H9 (cell line): Measurements from ENCODE around the gene CDK11A. TPM values are rescaled to one million over a fixed set of nuclear protein-coding genes. Genes with fewer than 3 reads are reported as not detected.

Experiments
- DNase-seq: peaks from one replicate; pipeline ENCODE4 v3.0.0-alpha.2; 2017
- H2AFZ ChIP-seq: one replicate; pipeline ENCODE4 v1.6.1; 2013; ENCODE audit warnings: mild to moderate bottlenecking, low read length, control low read depth, moderate library complexity
- H2AK5ac ChIP-seq: 2 replicates; pipeline ENCODE4 v1.6.1; 2013; ENCODE audit warnings: low read length, control low read depth, mixed read lengths; ENCODE audit not compliant: insufficient read length
- H2BK120ac ChIP-seq: one replicate; pipeline ENCODE4 v1.6.1; 2013; ENCODE audit warnings: low read depth, mild to moderate bottlenecking, low read length, control low read depth, inconsistent platforms; ENCODE audit not compliant: poor library complexity, severe bottlenecking
- H2BK12ac ChIP-seq: 2 replicates; pipeline ENCODE4 v1.6.1; 2013; ENCODE audit warnings: low read length, control low read depth, mixed read lengths, low read depth; ENCODE audit not compliant: insufficient read length
- H2BK15ac ChIP-seq: 2 replicates; pipeline ENCODE4 v1.6.1; 2013; ENCODE audit warnings: low read depth, low read length, control low read depth
- H2BK20ac ChIP-seq: one replicate; pipeline ENCODE4 v1.6.1; 2013; ENCODE audit warnings: low read depth, mild to moderate bottlenecking, low read length, control low read depth, inconsistent platforms; ENCODE audit not compliant: poor library complexity, severe bottlenecking
- H2BK5ac ChIP-seq: 2 replicates; pipeline ENCODE4 v1.6.1; 2013; ENCODE audit warnings: low read length, control low read depth, mixed read lengths; ENCODE audit not compliant: insufficient read length
- H3K14ac ChIP-seq: 2 replicates; pipeline ENCODE4 v1.6.1; 2013; ENCODE audit warnings: low read length, control low read depth; ENCODE audit not compliant: insufficient read depth
- H3K18ac ChIP-seq: 2 replicates; pipeline ENCODE4 v1.6.1; 2013; ENCODE audit warnings: low read depth, mild to moderate bottlenecking, mixed read lengths, low read length, control low read depth; ENCODE audit not compliant: insufficient read length
- H3K23ac ChIP-seq: 2 replicates; pipeline ENCODE4 v1.6.1; 2013; ENCODE audit warnings: low read length, control low read depth, mixed read lengths, low read depth; ENCODE audit not compliant: insufficient read length
- H3K23me2 ChIP-seq: 2 replicates; pipeline ENCODE4 v1.6.1; 2013; ENCODE audit warnings: low read depth, mild to moderate bottlenecking, mixed read lengths, low read length, control low read depth; ENCODE audit not compliant: insufficient read length, poor library complexity, severe bottlenecking
- H3K27ac ChIP-seq: 2 replicates; pipeline ENCODE4 v1.5.1; 2013; ENCODE audit warnings: low read length, control low read depth, mixed read lengths, low read depth; ENCODE audit not compliant: insufficient read length
- H3K27me3 ChIP-seq: 2 replicates; pipeline ENCODE4 v1.6.1; 2013; ENCODE audit warnings: low read length, control low read depth, inconsistent platforms; ENCODE audit not compliant: insufficient read depth
- H3K4ac ChIP-seq: 2 replicates; pipeline ENCODE4 v1.6.1; 2013; ENCODE audit warnings: low read depth, mild to moderate bottlenecking, control low read depth, inconsistent platforms, low read length, moderate library complexity
- H3K4me1 ChIP-seq: 2 replicates; pipeline ENCODE4 v1.6.1; 2013; ENCODE audit warnings: low read length, control low read depth, inconsistent platforms; ENCODE audit not compliant: insufficient read depth
- H3K4me2 ChIP-seq: 2 replicates; pipeline ENCODE4 v1.6.1; 2013; ENCODE audit warnings: low read length, control low read depth, mixed read lengths; ENCODE audit not compliant: insufficient read length, insufficient read depth
- H3K56ac ChIP-seq: 2 replicates; pipeline ENCODE4 v1.6.1; 2013; ENCODE audit warnings: low read depth, mild to moderate bottlenecking, mixed read lengths, low read length, control low read depth; ENCODE audit not compliant: insufficient read length
- H3K79me1 ChIP-seq: 2 replicates; pipeline ENCODE4 v1.6.1; 2013; ENCODE audit warnings: low read depth, mild to moderate bottlenecking, moderate library complexity, low read length, control low read depth, inconsistent platforms; ENCODE audit not compliant: insufficient read depth, poor library complexity, severe bottlenecking
- H3K79me2 ChIP-seq: 2 replicates; pipeline ENCODE4 v1.6.1; 2013; ENCODE audit warnings: low read length, control low read depth, inconsistent platforms; ENCODE audit not compliant: insufficient read depth
- H3K9ac ChIP-seq: 2 replicates; pipeline ENCODE4 v1.6.1; 2013; ENCODE audit warnings: low read length, control low read depth, mixed read lengths; ENCODE audit not compliant: insufficient read length; ENCODE audit errors: extremely low read depth
- H3K9me3 ChIP-seq: one replicate; pipeline ENCODE4 v1.6.1; 2013; ENCODE audit warnings: low read depth, low read length, inconsistent platforms; ENCODE audit not compliant: control insufficient read depth
- H3T11ph ChIP-seq: one replicate; pipeline ENCODE4 v1.6.1; 2013; ENCODE audit warnings: mild to moderate bottlenecking, low read length, control low read depth, inconsistent platforms
- H4K20me1 ChIP-seq: one replicate; pipeline ENCODE4 v1.6.1; 2013; ENCODE audit not compliant: control insufficient read depth, insufficient read length, insufficient read depth
- H4K5ac ChIP-seq: 2 replicates; pipeline ENCODE4 v1.6.1; 2013; ENCODE audit warnings: low read depth, mild to moderate bottlenecking, mixed read lengths, low read length, control low read depth; ENCODE audit not compliant: insufficient read length
- H4K8ac ChIP-seq: replicated peaks from 2 replicates; pipeline ENCODE4 v1.6.1; 2013; ENCODE audit warnings: low read length, control low read depth, mixed read lengths, low read depth; ENCODE audit not compliant: insufficient read length
- H4K91ac ChIP-seq: 2 replicates; pipeline ENCODE4 v1.6.1; 2013; ENCODE audit warnings: low read depth, mild to moderate bottlenecking, moderate library complexity, mixed read lengths, low read length, control low read depth; ENCODE audit not compliant: insufficient read length
- H3K27ac Mint-ChIP-seq, 3 experiments: 2 replicates in 2 of 3; 3 replicates in 1 of 3; pipeline ENCODE4 v1.8.0; 2020 to 2021; ENCODE audit warnings: mixed read lengths in 3 of 3, mild to moderate bottlenecking in 1 of 3, moderate library complexity in 1 of 3
- H3K27me3 Mint-ChIP-seq: 2 replicates; pipeline ENCODE4 v1.8.0; 2021; ENCODE audit warnings: low read depth, mild to moderate bottlenecking, moderate library complexity, mixed read lengths
- H3K36me3 Mint-ChIP-seq, 3 experiments: 2 replicates in 2 of 3; 3 replicates in 1 of 3; pipeline ENCODE4 v1.8.0; 2020 to 2021; ENCODE audit warnings: low read depth in 3 of 3, mixed read lengths in 3 of 3; ENCODE audit not compliant: insufficient read depth in 1 of 3
- H3K4me1 Mint-ChIP-seq, 2 experiments: 2 replicates each; pipeline ENCODE4 v1.8.0; 2020; ENCODE audit warnings: mixed read lengths in 2 of 2
- H3K4me3 Mint-ChIP-seq, 2 experiments: 2 replicates in 1 of 2; 3 replicates in 1 of 2; pipeline ENCODE4 v1.8.0; 2020 to 2021; ENCODE audit warnings: mild to moderate bottlenecking in 2 of 2, mixed read lengths in 2 of 2, moderate library complexity in 1 of 2
- H3K9me3 Mint-ChIP-seq, 2 experiments: 2 replicates in 1 of 2; 3 replicates in 1 of 2; pipeline ENCODE4 v1.8.0; 2020; ENCODE audit warnings: mild to moderate bottlenecking in 2 of 2, mixed read lengths in 2 of 2, moderate library complexity in 1 of 2
- CTCF ChIP-seq: fragments of 200-600 bp; sonication (generic); conservative IDR thresholded peaks from 3 replicates; pipeline ENCODE4 v1.8.0; 2021; ENCODE audit warnings: antibody characterized with exemption, mild to moderate bottlenecking
- WGBS: extraction: QIAGEN DNeasy Blood & Tissue Kit; methylation state at CpG from one replicate; pipeline ENCODE4 v1.1.7; 2013; ENCODE audit warnings: missing lambda C conversion rate, low lambda C conversion rate, mixed read lengths; ENCODE audit not compliant: insufficient read length; ENCODE audit errors: extremely low coverage; 5-methylcytosine and 5-hydroxymethylcytosine counted together
- total RNA-seq: library from RNA; stranded (reverse); gene quantifications from 2 replicates; pipeline ENCODE4 v1.2.1, GENCODE V29; 2021

The CDK11A gene
- total RNA-seq, 1 experiment from 2014 or later: 49.5 TPM

DNA sequence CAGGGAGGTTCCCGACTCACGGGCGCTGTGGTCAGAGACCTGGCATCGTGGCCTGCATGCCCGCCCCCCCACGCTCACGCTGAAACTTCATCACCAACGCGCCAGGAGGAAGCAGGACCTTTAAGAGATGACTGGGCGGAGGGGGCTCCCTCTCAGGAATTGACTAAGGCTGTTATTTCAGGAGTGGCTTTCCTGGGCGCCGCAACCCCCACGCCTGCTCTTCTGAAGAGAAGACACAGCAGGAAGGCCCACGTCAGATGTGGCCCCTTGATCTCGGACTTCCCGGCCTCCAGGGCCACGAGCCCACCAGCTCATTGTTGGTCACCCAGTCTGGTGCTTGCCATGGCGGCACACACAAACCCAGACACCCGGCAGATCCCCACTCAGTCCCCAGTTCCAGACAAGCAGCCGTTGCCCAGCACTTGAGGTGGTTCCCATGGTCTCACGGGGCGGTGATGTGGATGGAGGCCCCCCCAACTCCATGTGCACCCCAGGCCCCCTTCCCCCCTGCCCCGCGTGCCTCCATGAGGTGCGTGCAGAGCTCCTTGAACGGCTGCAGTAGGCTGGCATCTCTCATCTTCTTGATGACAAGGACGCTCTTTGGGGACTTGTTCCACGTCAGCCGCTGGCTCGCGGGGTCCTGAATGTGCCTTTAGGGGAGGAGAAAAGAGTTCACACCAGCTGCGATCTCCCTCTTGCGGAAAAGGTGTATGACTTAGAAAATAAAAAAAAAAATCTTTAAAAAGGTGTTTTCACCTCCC lies 32.7 kb upstream of the CDK11A start:
- H4K8ac ChIP-seq: no peak overlapping the region
- DNase-seq: no peak
- H2BK12ac ChIP-seq: no peak overlapping the region
- Mint-ChIP-seq H3K4me1 (no peaks in the 10 kb centered on the region; a peak in 2 of 4 replicates), H3K36me3 (peaks cover 37 to 79% (median 70%) of the 10 kb centered on the region in 3 experiments; a peak in 6 of 7 replicates), H3K9me3 (no peaks in the 10 kb centered on the region; a peak in 1 of 5 replicates), H3K27ac (peak overlapping the region in 1 of 3 experiments; percentile 74; a peak in 1 of 7 replicates), H3K27me3 (no peaks in the 10 kb centered on the region; the same call in 1 of the 2 replicates), H3K4me3 (no peak overlapping the region)
- no peak overlapping the region for H2BK15ac ChIP-seq
- no peak overlapping the region for H2BK120ac ChIP-seq
- no peak overlapping the region for H3K14ac ChIP-seq
- no peak overlapping the region for H3K4ac ChIP-seq
- peaks cover 6% of the 10 kb centered on the region for H3K79me1 ChIP-seq
- no peaks in the 10 kb centered on the region for H3K27me3 ChIP-seq
- no peak overlapping the region for H3K23ac ChIP-seq
- H3K9ac ChIP-seq: no peak overlapping the region
- H4K5ac ChIP-seq: no peak overlapping the region
- no peaks in the 10 kb centered on the region; the same call in 1 of the 2 replicates for H3K79me2 ChIP-seq
- H3K56ac ChIP-seq: no peak overlapping the region
- H3K4me2 ChIP-seq: no peak overlapping the region
- no peaks in the 10 kb centered on the region for H3K4me1 ChIP-seq
- no CpG with 5 or more reads among the region's 33 CpGs for WGBS
- H2BK5ac ChIP-seq: no peak overlapping the region
- no peak overlapping the region for H3K27ac ChIP-seq
- no peak overlapping the region for H3T11ph ChIP-seq
- no peaks in the 10 kb centered on the region for H4K20me1 ChIP-seq
- no peaks in the 10 kb centered on the region for H3K23me2 ChIP-seq
- H2BK20ac ChIP-seq: no peak overlapping the region
- no peak overlapping the region for H3K18ac ChIP-seq
- H2AFZ ChIP-seq: no peak overlapping the region
- H3K9me3 ChIP-seq: no peaks in the 10 kb centered on the region
- no peak overlapping the region for H4K91ac ChIP-seq
- no peak for TF ChIP-seq CTCF
- no peak overlapping the region for H2AK5ac ChIP-seq
